ENCODE results near the gene MBD6. TPM values are rescaled to one million over a fixed set of nuclear protein-coding genes. Genes with fewer than 3 reads are reported as not detected.
"Not testable (repeated sequence)": the region's sequence is repeated elsewhere in the genome, so short reads cannot be mapped to it uniquely, and the experiment has no call there.

The MBD6 gene
- total and polyA plus RNA-seq, 12 donors: 10.5 to 167 (median 38.1) TPM

GRCh38 chr12:57564178-57564740, 41.6 kb downstream of the MBD6 start:
- TF ChIP-seq POLR2A (IDR thresholded peaks at IDR 0.05): no peak
- no peak for TF ChIP-seq CTCF (IDR thresholded peaks at IDR 0.05)
- Histone ChIP-seq H3K36me3 (replicated peaks in 1 of 2) (no peaks in the 10 kb centered on the region), H3K4me1 (replicated peaks in 1 of 2) (no peaks in the 10 kb centered on the region), H3K9me3 (replicated peaks in 1 of 3) (no peaks in the 10 kb centered on the region), H3K4me3 (no peak overlapping the region), H3K27me3 (peaks cover 12% of the 10 kb centered on the region), H3K27ac (no peak overlapping the region)
- DNase-seq: no peak
- WGBS, 4 donors: 78 to 83% (median 81%) methylated on average over 7 of the region's 7 CpGs
- intact Hi-C loops (cut with DNase I): no loop called here

- Histone ChIP-seq H3K27ac (no peak overlapping the region), H3K9me3 (replicated peaks in 1 of 3) (no peaks in the 10 kb centered on the region), H3K27me3 (peaks cover 12% of the 10 kb centered on the region), H3K4me3 (no peak overlapping the region), H3K36me3 (replicated peaks in 1 of 2) (no peaks in the 10 kb centered on the region), H3K4me1 (replicated peaks in 1 of 2) (no peaks in the 10 kb centered on the region)
- WGBS, 4 donors: 54 to 77% (median 69%) methylated on average over 5 to 6 of the region's 6 CpGs
- intact Hi-C loops (cut with DNase I): no loop called here
- TF ChIP-seq CTCF (IDR thresholded peaks at IDR 0.05) (no peak), POLR2A (IDR thresholded peaks at IDR 0.05) (no peak)
- DNase-seq: no peak
Measured at GRCh38 chr12:57568838-57569237, 46.2 kb downstream of the MBD6 start.

- 74 to 89% (median 83%) methylated on average over 16 to 18 of the region's 18 CpGs for WGBS, 4 donors
- no peaks in the 10 kb centered on the region for H3K9me3 ChIP-seq (replicated peaks in 1 of 3)
- DNase-seq: no peak
Measured at GRCh38 chr12:57569858-57570257, 47.2 kb downstream of the MBD6 start.

GRCh38 chr12:57570438-57570837, 47.8 kb downstream of the MBD6 start:
- H3K9me3 ChIP-seq (replicated peaks in 1 of 3); intact Hi-C loops (cut with DNase I); H3K36me3 ChIP-seq (replicated peaks in 1 of 2); H3K4me1 ChIP-seq (replicated peaks in 1 of 2); DNase-seq; H3K4me3 ChIP-seq; H3K27ac ChIP-seq: not testable (repeated sequence)
- WGBS, 4 donors: 80 to 85% (median 83%) methylated on average over 13 of the region's 13 CpGs
- peaks cover 12% of the 10 kb centered on the region for H3K27me3 ChIP-seq

More at GRCh38 chr12:57569858-57570257, 47.2 kb downstream of the MBD6 start:
- H3K4me1 ChIP-seq (replicated peaks in 1 of 2): no peaks in the 10 kb centered on the region
- H3K36me3 ChIP-seq (replicated peaks in 1 of 2): no peaks in the 10 kb centered on the region
- no peak overlapping the region for H3K27ac ChIP-seq
- peaks cover 12% of the 10 kb centered on the region for H3K27me3 ChIP-seq
- intact Hi-C loops (cut with DNase I): no loop called here
- no peak for TF ChIP-seq CTCF (IDR thresholded peaks at IDR 0.05)
- no peak for TF ChIP-seq POLR2A (IDR thresholded peaks at IDR 0.05)
- H3K4me3 ChIP-seq: no peak overlapping the region
